Measurements from ENCODE around the gene ATXN7L2.
A peak's percentile ranks its signal among the peaks of the same experiment; 100 is the strongest.

Gene ATXN7L2

DNA sequence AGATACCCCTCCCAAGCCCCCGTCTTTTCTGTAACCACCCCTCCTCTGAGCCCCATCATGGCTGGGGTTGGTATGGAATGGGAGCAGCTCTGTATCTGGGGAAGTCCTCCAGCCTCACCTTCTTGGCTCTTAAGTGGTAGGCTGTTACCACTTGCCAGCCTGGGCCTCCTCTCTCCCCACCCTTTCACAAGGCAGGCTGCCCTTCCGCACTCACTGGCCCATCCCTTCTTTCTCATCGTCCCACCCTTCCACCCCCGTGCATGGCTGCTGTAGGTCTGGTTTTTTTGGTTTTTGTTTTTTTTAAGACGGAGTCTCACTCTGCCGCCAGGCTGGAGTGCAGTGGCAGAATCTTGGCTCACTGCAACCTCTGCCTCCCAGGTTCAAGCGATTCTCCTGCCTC lies 15.4 kb downstream of the ATXN7L2 start:
- no peak for DNase-seq (ENCODE audit: low read depth)

- no peak for DNase-seq (ENCODE audit: low read depth)
These were observed 16.2 kb downstream of the ATXN7L2 start for GRCh38 chr1:109499661-109500536.

GRCh38 chr1:109500941-109501381 lies 17.3 kb downstream of the ATXN7L2 start:
- DNase-seq (ENCODE audit: low read depth) = peak; percentile 53

DNA sequence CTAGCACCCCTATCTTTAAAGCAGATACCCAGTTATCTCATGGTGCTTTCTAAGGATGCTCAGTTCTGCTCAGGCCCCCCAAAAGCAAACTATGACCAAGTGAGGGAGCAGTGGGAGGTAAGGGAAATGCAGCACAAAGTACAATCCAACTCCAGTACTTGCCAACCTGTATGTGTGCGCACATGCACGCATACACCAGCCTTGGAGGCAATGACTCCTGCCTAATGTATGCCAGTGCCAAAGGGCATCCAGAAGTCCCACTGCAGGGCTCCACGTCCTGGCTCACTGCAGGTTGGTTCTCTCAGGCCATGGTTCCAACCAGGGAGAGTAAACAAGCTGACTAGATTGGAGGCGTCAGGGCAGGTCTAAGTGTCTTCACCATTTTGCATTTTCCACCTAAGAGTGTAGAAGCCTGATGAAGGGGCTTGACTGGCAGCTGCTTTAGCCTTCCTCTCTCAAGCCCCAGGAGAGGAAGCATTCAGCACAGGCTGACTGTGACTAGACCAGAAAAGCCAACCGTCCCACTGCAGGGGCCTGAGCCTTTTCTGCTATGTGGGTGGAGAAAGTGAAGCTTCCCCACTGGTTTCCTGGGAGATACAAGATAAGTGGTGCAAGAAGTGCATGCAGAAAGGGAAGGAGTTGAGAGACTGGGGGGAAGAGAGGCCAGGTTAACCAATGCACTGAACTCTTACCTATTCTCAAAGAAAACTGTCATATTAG lies 18.1 kb downstream of the ATXN7L2 start:
- DNase-seq (ENCODE audit: low read depth) = no peak

DNA sequence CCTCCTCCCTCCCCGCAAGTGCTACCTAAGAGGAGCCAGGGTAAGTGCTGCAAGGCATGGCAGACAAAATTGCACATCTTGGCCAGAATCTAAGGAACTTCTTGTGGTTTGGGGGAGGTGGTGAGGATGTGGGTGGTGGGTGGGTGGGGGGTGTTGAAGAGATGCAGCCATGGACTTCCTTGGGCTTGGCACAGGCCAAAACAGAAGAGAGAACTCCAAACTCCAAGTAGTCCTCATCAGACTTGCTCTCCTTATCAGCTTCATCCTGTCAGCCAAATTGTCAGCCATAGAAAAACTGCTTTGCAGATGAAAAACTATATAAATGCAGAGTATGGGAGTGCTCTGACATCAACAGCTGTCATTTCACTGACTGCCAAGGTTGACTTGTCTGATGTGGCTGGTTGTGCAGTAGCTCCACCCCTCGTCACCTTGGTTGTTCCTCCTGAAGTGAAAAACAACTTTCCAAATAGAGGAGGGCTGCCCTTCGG lies 18.7 kb downstream of the ATXN7L2 start:
- no peak for DNase-seq (ENCODE audit: low read depth)

DNA sequence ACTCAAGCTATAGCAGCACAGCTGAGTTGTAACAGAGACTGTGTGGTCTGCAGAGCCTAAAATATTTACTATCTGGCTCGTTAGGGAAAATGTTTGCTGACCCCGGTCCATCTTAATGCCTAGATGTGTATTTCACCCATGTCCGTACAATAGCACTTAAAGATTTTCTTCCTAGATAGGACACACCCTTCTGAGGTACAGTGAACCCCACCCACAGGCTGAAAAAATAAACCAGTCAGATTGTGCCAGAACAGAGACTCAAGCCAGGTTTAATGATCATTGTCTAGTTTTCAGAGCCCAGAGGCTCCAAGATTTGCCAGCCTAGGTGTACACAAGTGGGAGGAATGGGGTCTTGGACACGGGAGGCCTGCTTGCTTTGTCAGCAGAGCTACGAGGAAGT lies 20.2 kb downstream of the ATXN7L2 start:
- no peak for DNase-seq (ENCODE audit: low read depth)

DNA sequence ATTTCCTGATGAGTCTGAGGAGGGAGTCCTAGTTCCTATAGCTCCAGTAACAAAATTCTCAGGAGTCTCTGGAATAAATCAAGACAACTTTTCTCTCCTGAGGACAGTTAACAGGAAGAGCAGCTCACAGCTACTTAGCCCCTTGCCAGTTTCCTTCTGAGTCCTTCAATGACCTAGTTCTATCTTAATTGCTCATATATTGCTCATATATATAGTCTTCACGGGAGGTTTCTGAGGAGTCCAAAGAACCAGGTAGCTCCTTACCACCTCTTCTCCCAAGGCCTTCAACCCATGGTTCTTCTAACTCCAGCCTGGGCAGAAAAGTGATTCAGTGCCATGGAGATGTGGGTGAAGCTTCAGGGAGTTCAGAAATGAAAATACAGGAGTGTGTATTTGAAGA lies 21.3 kb downstream of the ATXN7L2 start:
- DNase-seq (ENCODE audit: low read depth) = no peak

- DNase-seq (ENCODE audit: low read depth) = no peak
These were observed 24.5 kb downstream of the ATXN7L2 start for GRCh38 chr1:109508001-109508872.

GRCh38 chr1:109508873-109509175 lies 25.1 kb downstream of the ATXN7L2 start:
- no peak for DNase-seq (ENCODE audit: low read depth)

- no peak for DNase-seq (ENCODE audit: low read depth)
These were observed 25.8 kb downstream of the ATXN7L2 start, which contains the start of gene AMIGO1 for GRCh38 chr1:109509176-109510134. AMIGO1 (minus strand) TSS chr1:109509727; CDS start chr1:109508912, 815 bp downstream.

- DNase-seq (ENCODE audit: low read depth) = no peak
These were observed 29.5 kb downstream of the ATXN7L2 start for GRCh38 chr1:109513110-109513710.

- DNase-seq (ENCODE audit: low read depth) = no peak
These were observed 31.1 kb downstream of the ATXN7L2 start for GRCh38 chr1:109514846-109515245.

DNA sequence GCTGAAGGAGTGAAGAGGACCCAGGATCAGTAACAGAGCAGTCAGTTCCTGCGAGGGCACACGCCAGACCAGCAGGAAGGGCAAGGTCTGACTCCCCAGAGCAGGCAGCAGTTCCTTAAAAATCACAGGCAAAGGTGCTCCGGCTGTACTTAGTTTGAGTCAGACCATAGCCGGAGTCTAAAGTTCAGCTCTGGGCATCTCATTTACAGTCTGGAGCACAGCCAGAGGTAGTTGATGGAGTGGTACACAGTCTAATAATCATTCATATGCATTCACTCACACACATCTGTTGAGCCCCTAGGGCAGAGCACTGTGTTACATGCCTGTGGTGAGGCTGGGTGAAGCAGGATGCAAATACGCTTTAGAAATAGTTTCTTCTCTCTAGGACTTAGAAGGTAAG lies 33.2 kb downstream of the ATXN7L2 start:
- no peak for DNase-seq (ENCODE audit: low read depth)

- no peak for DNase-seq (ENCODE audit: low read depth)
These were observed 33.6 kb downstream of the ATXN7L2 start for GRCh38 chr1:109517337-109517736.

DNA sequence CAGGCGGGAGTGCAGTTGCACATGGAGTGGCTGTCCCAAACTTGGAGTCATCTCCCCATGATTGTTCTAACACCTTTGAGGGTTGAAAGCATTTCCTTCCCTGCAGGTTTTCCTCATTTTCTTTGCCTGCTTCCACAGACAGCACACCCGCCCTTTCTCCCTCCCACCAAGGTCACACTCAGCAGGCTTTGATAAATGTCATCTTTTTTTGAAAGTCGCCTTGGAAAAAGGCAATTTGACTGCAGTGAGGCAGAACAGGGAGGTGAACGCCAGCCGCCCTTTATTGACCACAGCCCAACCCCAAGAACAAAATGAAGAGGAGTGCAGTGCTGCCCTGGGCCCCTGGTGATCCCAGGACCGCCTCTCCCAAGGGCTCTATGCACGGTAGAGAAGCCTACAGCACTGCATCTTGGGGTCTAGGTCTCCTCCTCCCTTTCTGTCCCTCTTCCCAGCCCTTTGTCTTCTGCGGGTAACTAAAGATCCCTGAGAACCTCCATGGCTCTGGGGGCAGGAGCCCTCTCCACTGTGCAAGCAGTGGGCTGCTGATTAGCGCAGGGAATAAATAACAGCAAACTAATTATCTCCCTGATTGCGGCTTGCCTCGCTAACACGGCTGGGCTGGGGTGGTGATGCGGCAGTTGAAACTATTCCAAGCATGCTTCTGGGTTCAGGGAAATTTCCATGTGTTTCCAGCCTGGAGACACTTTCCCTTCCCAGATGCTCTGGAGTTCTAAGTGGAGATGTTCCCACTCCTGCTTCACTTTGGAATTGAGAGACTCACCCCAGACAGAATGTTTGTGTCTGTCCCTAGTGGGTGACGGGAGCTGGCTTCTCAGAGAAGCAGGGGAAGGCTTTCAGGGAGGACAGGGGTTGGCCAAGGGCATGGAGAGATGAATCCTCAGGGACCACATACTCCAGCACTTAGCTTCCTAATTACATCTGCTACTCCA lies 37.6 kb downstream of the ATXN7L2 start:
- DNase-seq (ENCODE audit: low read depth) = no peak

- DNase-seq (ENCODE audit: low read depth) = no peak
These were observed 38.3 kb downstream of the ATXN7L2 start for GRCh38 chr1:109522026-109522425.

DNA sequence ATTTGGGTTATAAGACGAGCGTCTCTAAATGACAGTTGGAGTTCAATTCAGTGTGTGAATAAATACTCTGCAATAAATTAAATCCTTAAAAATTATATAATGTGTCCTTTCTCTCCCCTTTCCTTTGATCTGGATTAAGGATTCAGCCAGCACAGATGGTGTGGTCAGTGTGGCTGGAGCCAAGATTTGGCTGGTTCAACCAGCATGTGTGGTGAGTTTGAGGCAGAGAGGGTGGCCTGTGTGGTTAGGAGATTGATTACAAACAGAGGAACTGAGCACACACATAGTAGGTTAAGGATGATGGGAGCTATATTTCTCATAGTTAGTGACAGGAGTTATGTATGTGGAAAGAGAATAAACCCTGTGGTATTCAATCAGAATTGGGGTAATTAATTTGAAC lies 40.0 kb downstream of the ATXN7L2 start:
- no peak for DNase-seq (ENCODE audit: low read depth)

- no peak for DNase-seq (ENCODE audit: low read depth)
These were observed 43.5 kb downstream of the ATXN7L2 start for GRCh38 chr1:109527098-109527811.
